Activated T-helper 1 cell treated with anti-CD3 and anti-CD28 coated beads, Interleukin-12 subunit alpha, Interleukin-12 subunit beta, Interleukin-2, Interleukin-4 antibody, amounts not matched to agents 30 ng/mL and 10 ng/mL and 1 ng/mL, durations not matched to agents 14 hours and 24 hours and 36 hours (primary cell): Measurements from ENCODE around the gene DHX34. TPM values are rescaled to one million over a fixed set of nuclear protein-coding genes. Genes with fewer than 3 reads are reported as not detected.
"Not testable (repeated sequence)": the region's sequence is repeated elsewhere in the genome, so short reads cannot be mapped to it uniquely, and the experiment has no call there.

Source experiments
- DNase-seq: peaks from one replicate; pipeline ENCODE4 v3.0.0; 2021; ENCODE audit warnings: low spot score
- H3K27ac Mint-ChIP-seq: one replicate; pipeline ENCODE4 v1.8.0; 2021; ENCODE audit warnings: mild to moderate bottlenecking, mixed read lengths
- H3K27me3 Mint-ChIP-seq: one replicate; pipeline ENCODE4 v1.8.0; 2022; ENCODE audit warnings: mild to moderate bottlenecking, moderate library complexity, mixed read lengths; ENCODE audit not compliant: insufficient read depth
- H3K36me3 Mint-ChIP-seq: one replicate; pipeline ENCODE4 v1.8.0; 2021; ENCODE audit warnings: low read depth, mixed read lengths
- H3K4me1 Mint-ChIP-seq: one replicate; pipeline ENCODE4 v1.8.0; 2021; ENCODE audit warnings: low read depth, mixed read lengths
- H3K4me3 Mint-ChIP-seq: one replicate; pipeline ENCODE4 v1.8.0; 2021; ENCODE audit warnings: mild to moderate bottlenecking, moderate library complexity, mixed read lengths
- H3K9me3 Mint-ChIP-seq: one replicate; pipeline ENCODE4 v1.8.0; 2021; ENCODE audit warnings: mixed read lengths
- intact Hi-C: fragments of 100-400 bp; cut with micrococcal nuclease; formaldehyde crosslinking; loops from one replicate; pipeline ENCODE4 v1.15.1; 2024
- total RNA-seq: library from RNA; stranded (reverse); gene quantifications from 2 replicates; pipeline ENCODE4 v1.2.3, GENCODE V29; 2022

DHX34 gene, protein sequence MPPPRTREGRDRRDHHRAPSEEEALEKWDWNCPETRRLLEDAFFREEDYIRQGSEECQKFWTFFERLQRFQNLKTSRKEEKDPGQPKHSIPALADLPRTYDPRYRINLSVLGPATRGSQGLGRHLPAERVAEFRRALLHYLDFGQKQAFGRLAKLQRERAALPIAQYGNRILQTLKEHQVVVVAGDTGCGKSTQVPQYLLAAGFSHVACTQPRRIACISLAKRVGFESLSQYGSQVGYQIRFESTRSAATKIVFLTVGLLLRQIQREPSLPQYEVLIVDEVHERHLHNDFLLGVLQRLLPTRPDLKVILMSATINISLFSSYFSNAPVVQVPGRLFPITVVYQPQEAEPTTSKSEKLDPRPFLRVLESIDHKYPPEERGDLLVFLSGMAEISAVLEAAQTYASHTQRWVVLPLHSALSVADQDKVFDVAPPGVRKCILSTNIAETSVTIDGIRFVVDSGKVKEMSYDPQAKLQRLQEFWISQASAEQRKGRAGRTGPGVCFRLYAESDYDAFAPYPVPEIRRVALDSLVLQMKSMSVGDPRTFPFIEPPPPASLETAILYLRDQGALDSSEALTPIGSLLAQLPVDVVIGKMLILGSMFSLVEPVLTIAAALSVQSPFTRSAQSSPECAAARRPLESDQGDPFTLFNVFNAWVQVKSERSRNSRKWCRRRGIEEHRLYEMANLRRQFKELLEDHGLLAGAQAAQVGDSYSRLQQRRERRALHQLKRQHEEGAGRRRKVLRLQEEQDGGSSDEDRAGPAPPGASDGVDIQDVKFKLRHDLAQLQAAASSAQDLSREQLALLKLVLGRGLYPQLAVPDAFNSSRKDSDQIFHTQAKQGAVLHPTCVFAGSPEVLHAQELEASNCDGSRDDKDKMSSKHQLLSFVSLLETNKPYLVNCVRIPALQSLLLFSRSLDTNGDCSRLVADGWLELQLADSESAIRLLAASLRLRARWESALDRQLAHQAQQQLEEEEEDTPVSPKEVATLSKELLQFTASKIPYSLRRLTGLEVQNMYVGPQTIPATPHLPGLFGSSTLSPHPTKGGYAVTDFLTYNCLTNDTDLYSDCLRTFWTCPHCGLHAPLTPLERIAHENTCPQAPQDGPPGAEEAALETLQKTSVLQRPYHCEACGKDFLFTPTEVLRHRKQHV
- 31.1 and 33.9 TPM in 2 replicates for total RNA-seq

DNA sequence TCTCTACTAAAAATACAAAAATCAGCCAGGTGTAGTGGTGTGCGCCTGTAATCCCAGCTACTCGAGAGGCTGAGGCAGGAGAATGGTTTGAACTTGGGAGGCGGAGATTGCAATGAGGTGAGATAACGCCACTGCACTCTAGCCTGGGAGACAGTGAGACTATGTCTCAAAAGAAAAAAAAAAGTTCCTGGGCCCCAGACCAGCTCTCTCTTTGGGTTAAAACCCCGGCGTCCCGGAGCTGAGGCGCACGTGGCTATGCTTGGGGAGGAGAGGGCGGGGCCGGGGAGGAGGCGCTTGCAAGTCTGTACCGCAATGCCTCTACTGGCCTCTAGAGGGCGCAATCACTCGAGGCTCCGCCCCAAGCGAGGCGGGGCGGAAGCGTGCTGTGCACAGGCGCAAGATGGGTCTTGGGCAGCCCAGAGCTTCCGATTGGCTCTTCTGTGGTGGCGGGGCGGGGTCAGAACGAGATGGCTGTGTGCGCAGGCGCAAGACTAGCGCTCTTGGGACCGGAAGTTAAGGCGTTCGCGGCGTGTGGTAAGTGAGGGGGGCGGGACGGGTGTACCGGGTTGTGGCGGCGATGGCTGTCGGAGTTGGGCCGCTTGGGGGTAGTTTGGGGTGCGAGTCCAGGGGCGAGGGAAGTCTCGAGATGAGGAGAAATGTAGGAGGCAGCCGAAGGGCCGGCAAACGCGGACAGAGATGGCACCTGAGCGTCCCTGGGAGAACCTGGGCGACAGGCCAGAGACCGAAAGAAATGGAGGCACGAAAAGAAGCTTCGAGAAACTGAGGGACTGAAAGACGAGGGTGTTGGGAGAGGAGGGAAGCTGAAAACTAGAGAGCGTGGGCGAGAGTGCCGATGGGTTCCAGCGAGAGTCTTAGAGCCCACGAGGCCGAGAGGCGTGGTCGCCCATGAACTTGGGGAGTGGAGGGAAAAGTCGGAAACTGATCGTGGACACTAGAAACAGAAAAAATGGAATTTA is at the start of gene DHX34:
DHX34 (plus strand) TSS at position 497 of the 977 bp plus-strand sequence. CDS start 3,716 bp downstream, outside the sequence.
- Mint-ChIP-seq H3K9me3 (no peaks in the 10 kb centered on the region), H3K4me1 (peaks cover 40% of the 10 kb centered on the region)
- DNase-seq = peak; percentile 100

DNA sequence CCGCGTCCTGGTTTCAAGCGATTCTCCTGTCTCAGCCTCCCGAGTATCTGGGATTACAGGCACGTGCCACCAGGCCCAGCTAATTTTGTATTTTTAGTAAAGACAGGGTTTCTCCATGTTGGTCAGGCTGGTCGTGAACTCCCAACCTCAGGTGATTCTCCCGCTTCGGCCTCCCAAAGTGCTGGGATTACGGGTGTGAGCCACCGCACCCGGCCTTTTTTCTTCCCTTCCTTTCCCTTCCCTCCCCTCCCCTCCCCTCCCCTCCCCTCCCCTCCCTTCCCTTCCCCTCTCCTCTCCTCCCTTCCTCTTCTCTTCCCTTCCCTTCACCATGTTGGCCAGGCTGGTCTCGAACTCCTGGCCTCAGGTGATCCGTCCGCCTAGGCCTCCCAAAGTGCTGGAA is 48.2 kb upstream of the DHX34 start:
- DNase-seq, H3K27ac Mint-ChIP-seq, H3K36me3 Mint-ChIP-seq, H3K4me1 Mint-ChIP-seq, intact Hi-C loops, H3K9me3 Mint-ChIP-seq, H3K27me3 Mint-ChIP-seq, H3K4me3 Mint-ChIP-seq: not testable (repeated sequence)

More for the DNA sequence above, at the start of gene DHX34:
- no peaks in the 10 kb centered on the region for H3K27me3 Mint-ChIP-seq
- peak within 1 kb of the TSS; percentile 93 for H3K4me3 Mint-ChIP-seq
- H3K27ac Mint-ChIP-seq = peak within 1 kb of the TSS; percentile 94
- intact Hi-C loops = loop anchor here (1.0 to 5.0 kb wide), 9 partner anchors 33 to 1656 kb away; partner anchors contain the start of genes INAFM1, NAPA, NOP53 and QPCTL
- H3K36me3 Mint-ChIP-seq = peaks cover 20% of the 10 kb centered on the region

DNA sequence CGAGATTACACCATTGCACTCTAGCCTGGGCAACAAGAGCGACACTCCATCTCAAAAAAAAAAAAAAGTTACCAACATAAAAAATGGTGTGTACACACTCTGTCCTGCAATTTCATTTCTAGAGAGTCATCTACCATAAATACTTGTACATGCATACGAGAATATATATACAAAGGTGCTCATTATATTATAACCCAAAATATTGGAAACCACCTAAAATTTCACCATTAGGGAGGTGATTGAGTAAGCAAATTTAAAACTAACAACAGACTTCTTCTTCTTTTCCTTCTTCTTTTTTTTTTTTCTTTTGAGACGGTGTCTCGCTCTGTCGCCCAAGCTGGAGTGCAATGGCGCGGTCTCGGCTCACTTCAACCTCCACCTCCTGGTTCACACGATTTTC is 46.9 kb upstream of the DHX34 start:
- Mint-ChIP-seq H3K36me3 (no peaks in the 10 kb centered on the region), H3K27ac (no peak overlapping the region), H3K9me3 (no peaks in the 10 kb centered on the region), H3K27me3 (peaks cover 5% of the 10 kb centered on the region), H3K4me1 (peaks cover 3% of the 10 kb centered on the region), H3K4me3 (no peak overlapping the region)
- intact Hi-C loops = no loop called here
- DNase-seq = no peak

DNA sequence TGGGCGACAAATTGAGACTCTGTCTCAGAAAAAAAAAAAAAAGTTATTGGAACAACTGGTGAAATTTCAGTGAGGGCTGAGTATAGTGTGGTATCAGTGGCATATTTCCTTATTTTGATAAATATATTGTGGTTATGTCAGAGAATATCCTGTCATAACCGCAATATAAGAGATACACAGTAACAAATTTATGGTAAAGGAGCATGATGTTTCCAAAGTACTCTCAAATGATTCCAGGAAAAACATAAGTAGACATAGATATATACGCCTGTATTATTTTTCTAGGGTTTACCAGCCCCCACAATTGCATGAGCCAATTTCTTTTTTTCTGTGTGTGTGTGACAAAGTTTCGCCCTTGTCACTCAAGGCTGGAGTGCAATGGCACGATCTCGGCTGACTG is 45.1 kb upstream of the DHX34 start:
- Mint-ChIP-seq H3K9me3 (no peaks in the 10 kb centered on the region), H3K36me3 (no peaks in the 10 kb centered on the region), H3K4me1 (peaks cover 3% of the 10 kb centered on the region), H3K27me3 (peaks cover 5% of the 10 kb centered on the region), H3K4me3 (no peak overlapping the region), H3K27ac (no peak overlapping the region)
- intact Hi-C loops = no loop called here
- DNase-seq = no peak

DNA sequence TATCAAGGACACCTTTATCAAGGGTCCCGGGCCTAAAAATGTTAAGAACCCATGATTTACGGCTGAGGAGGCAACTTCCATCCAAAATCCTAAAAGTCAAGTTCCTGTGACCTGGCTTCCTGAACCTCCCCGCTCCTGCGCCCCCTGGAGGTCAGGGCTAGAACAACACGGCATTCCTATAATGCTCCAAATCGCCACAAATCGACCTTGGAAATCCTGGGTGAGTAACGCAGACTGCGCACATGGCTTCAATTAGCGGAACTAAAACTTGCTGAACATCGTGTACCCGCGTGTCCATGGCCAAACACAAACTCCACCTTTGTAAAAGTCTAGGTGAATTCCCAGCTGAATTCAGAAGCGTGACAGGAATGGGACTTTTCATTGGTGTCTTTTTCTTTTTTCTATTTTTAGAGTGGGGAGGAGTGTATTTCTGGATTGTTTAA is 43.8 kb upstream of the DHX34 start:
- peak; percentile 22 for DNase-seq
- Mint-ChIP-seq H3K36me3 (no peaks in the 10 kb centered on the region), H3K27ac (no peak overlapping the region), H3K27me3 (peaks cover 5% of the 10 kb centered on the region), H3K9me3 (no peaks in the 10 kb centered on the region), H3K4me3 (no peak overlapping the region), H3K4me1 (peaks cover 3% of the 10 kb centered on the region)
- intact Hi-C loops = loop anchor here (1.0 kb wide), 1 partner anchor 9 kb away; no protein-coding TSS in a partner anchor

DNA sequence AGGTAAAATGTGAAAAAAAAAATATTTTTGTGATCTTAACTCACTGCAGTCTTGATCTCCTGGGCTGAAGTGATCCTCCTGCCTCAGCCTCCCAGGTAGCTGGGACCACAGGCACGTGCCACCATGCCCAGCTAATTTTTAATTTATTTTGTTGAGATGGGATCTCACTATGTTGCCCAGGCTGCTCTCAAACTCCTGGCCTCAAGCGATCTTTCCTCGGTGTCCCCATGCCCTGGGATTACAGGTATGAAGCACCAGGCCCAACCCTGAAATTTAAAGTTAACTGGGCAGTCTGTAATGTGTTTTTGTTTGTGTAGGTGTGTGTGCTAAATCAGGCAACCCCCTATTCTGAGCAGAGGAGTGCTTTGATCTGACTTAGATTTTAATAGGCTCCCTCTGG is 42.8 kb upstream of the DHX34 start:
- Mint-ChIP-seq H3K27me3 (peaks cover 6% of the 10 kb centered on the region), H3K36me3 (no peaks in the 10 kb centered on the region), H3K27ac (no peak overlapping the region), H3K4me3 (no peak overlapping the region), H3K9me3 (no peaks in the 10 kb centered on the region), H3K4me1 (peaks cover 3% of the 10 kb centered on the region)
- intact Hi-C loops = no loop called here
- no peak for DNase-seq

DNA sequence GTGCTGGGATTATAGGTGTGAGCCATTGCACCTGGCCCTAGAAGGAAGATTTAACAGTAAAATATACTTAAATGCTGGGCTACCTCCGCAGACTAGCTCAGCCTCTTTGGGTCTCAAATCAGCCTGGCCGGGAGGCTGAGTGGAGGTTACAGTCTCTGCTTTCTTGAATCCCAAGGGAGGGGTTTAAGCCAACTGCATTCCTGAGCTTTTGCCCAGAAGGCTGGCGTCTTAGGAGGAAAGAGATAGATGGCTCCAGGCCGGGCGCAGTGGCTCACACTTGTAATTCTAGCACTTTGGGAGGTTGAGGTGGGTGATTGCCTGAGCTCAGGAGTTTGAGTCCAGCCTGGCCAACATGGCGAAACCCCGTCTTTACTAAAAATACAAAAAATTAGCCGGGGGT is 40.1 kb upstream of the DHX34 start:
- intact Hi-C loops = no loop called here
- H3K27me3 Mint-ChIP-seq = peaks cover 3% of the 10 kb centered on the region

DNA sequence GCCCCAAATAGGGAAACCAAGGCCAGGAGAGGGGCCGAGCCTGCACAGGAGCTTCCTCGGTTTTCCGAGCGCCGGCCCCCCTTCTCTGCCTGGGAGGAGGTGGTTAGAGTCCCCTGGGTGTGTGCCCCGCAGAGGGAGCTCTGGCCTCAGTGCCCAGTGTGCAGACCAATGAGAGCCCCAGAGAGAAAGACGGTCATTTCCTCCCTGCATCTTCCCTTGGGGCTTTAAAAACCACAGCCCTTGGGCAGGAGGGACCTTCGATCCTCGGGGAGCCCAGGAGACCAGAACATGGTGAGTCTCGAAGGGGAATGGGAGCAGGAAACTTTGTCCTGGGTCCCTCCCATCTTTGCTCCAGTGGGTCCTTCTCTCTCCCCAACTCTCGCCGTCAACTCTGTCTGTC is 39.5 kb upstream of the DHX34 start, which contains the start of gene C5AR1:
C5AR1 (plus strand) TSS at position 254 of the 400 bp plus-strand sequence; CDS start at position 289, 35 bp downstream.
- intact Hi-C loops = no loop called here
- H3K4me3 Mint-ChIP-seq = no peak within 1 kb of the TSS
- no peak for DNase-seq
- H3K36me3 Mint-ChIP-seq = no peaks in the 10 kb centered on the region
- H3K9me3 Mint-ChIP-seq = no peaks in the 10 kb centered on the region
- H3K4me1 Mint-ChIP-seq = peaks cover 3% of the 10 kb centered on the region
- peaks cover 2% of the 10 kb centered on the region for H3K27me3 Mint-ChIP-seq
- no peak within 1 kb of the TSS for H3K27ac Mint-ChIP-seq

More for the DNA sequence above, 40.1 kb upstream of the DHX34 start:
- no peak for DNase-seq
- Mint-ChIP-seq H3K9me3 (no peaks in the 10 kb centered on the region), H3K36me3 (no peaks in the 10 kb centered on the region), H3K4me3 (no peak overlapping the region), H3K27ac (no peak overlapping the region), H3K4me1 (peaks cover 3% of the 10 kb centered on the region)

DNA sequence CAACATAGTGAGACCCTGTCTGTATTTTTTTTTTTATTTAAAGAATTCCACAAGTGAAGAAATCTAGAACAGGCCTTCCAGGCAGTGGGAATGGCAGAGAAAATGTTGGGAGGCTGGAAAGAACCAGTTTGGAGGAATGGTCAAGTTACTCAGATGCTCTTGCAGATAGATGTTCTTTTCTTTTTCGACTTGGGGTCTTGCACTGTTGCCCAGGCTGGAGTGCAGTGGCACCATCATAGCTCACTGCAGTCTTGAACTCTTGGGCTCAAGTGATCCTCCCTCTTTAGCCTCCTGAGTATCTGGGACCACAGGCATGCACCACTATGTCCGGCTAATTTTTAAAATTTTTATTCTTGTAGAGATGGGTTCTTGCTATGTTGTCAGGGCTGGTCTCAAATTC is 38.8 kb upstream of the DHX34 start:
- peaks cover 2% of the 10 kb centered on the region for H3K4me1 Mint-ChIP-seq
- no peak overlapping the region for H3K27ac Mint-ChIP-seq
- H3K36me3 Mint-ChIP-seq = no peaks in the 10 kb centered on the region
- no peak overlapping the region for H3K4me3 Mint-ChIP-seq
- no peak for DNase-seq
- H3K27me3 Mint-ChIP-seq = peaks cover 4% of the 10 kb centered on the region
- H3K9me3 Mint-ChIP-seq = no peaks in the 10 kb centered on the region
- intact Hi-C loops = no loop called here

DNA sequence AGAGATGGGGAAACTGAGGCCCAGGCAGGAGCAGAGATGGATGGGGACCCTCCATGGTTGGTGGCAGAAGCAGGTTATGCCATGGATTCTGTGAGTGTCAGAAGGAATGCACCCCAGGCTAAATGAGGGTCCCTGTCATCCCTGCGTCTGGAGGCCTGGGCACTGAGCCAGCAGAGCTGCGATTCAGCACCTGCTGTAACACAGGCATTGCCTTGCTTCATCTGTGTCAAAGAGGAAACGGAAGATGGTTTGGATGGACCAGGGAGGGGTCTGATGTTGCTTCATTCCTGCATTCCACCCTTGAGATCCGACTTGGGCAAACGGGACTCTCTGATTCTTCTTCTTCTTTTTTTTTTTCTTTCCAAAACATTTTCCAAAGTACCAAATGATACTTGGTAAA is 38.3 kb upstream of the DHX34 start:
- Mint-ChIP-seq H3K27ac (no peak overlapping the region), H3K4me1 (no peaks in the 10 kb centered on the region), H3K4me3 (no peak overlapping the region), H3K36me3 (no peaks in the 10 kb centered on the region), H3K27me3 (peaks cover 4% of the 10 kb centered on the region), H3K9me3 (no peaks in the 10 kb centered on the region)
- intact Hi-C loops = no loop called here
- DNase-seq = no peak

DNA sequence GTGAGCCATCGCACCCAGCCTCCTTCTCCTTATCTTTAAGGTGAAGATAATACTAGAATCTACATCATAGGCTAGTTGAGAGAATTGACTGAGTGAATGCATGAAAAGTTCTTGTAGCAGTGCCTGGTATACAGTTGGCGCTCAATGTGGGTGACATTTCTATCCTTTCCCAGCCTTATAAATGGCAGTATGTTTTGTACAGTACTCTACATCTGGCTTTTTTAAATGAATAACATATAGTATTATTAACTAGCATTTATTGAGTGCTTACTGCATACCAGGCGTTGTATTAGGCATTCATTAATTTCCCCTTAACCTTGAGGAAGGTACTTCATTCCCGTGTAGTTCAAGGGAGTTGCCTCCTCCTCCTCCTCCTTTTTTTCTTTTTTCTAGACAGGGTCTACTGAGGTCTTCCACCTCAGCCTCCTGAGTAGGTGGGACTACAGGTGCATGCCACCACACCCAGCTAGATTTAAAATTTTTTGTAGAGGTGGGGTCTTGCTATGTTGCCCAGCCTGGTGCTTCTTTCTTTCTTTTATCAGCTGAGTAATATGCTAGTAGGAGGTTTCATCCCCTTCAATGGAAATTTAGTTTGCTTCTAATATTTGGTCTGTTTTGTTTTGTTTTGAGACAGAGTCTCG is 36.6 kb upstream of the DHX34 start:
- Mint-ChIP-seq H3K36me3 (no peaks in the 10 kb centered on the region), H3K4me3 (no peak overlapping the region), H3K9me3 (no peaks in the 10 kb centered on the region), H3K27me3 (peaks cover 4% of the 10 kb centered on the region), H3K4me1 (no peaks in the 10 kb centered on the region), H3K27ac (no peak overlapping the region)
- no peak for DNase-seq
- intact Hi-C loops = no loop called here
